Tibial nerve (tissue), 4 donors: Measurements from ENCODE around the gene SPRN. TPM values are rescaled to one million over a fixed set of nuclear protein-coding genes. Genes with fewer than 3 reads are reported as not detected.
"Not testable (repeated sequence)": the region's sequence is repeated elsewhere in the genome, so short reads cannot be mapped to it uniquely, and the experiment has no call there.

ENCODE experiments used
- DNase-seq, 2 donors: peaks; one replicate each; pipeline ENCODE4 v3.0.0-alpha.2; 2019; ENCODE audit warnings: low spot score in 2 of 2
- H3K27ac ChIP-seq, 4 donors: fragments of 200-600 bp; sonication (generic) in 3 of 4; one replicate each; pipeline ENCODE4 v1.5.1; 2017 to 2019; ENCODE audit warnings: mild to moderate bottlenecking in 1 of 4
- H3K27me3 ChIP-seq, 2 donors: fragments of 200-600 bp; sonication (generic) in 1 of 2; one replicate each; pipeline versions ENCODE4 v1.5.1 to v1.6.0; 2017 to 2019
- H3K36me3 ChIP-seq, 3 donors: fragments of 200-600 bp; sonication (generic); one replicate each; pipeline ENCODE4 v1.5.1; 2018 to 2019
- H3K4me1 ChIP-seq, 4 donors: fragments of 200-600 bp; sonication (generic) in 3 of 4; one replicate each; pipeline ENCODE4 v1.5.1; 2017 to 2019
- H3K4me3 ChIP-seq, 4 donors: fragments of 200-600 bp; sonication (generic) in 3 of 4; one replicate each; pipeline ENCODE4 v1.5.1; 2017 to 2019; ENCODE audit warnings: mild to moderate bottlenecking in 1 of 4, moderate library complexity in 1 of 4
- H3K9me3 ChIP-seq, 4 donors: fragments of 200-600 bp; sonication (generic) in 3 of 4; one replicate each; pipeline ENCODE4 v1.5.1; 2017 to 2019
- CTCF ChIP-seq, 5 experiments: fragments of 200-600 bp in 3 of 5; fragments of 450-650 bp in 2 of 5; sonication (generic) in 3 of 5; IDR thresholded peaks; one replicate each; pipeline ENCODE4 v1.5.1; 2016 to 2019; ENCODE audit warnings: antibody characterized with exemption in 5 of 5, mild to moderate bottlenecking in 3 of 5, moderate library complexity in 2 of 5
- EP300 ChIP-seq, 2 donors: sonication (generic); formaldehyde crosslinking; IDR thresholded peaks; one replicate each; pipeline ENCODE4 v1.6.1; 2017; ENCODE audit warnings: antibody characterized with exemption in 2 of 2, mild to moderate bottlenecking in 1 of 2
- POLR2A ChIP-seq, 2 donors: fragments of 450-650 bp; IDR thresholded peaks; one replicate each; pipeline ENCODE4 v1.6.1; 2017; ENCODE audit warnings: antibody characterized with exemption in 2 of 2, mild to moderate bottlenecking in 2 of 2, moderate library complexity in 2 of 2
- WGBS, 2 donors: methylation state at CpG; one replicate each; pipeline ENCODE4 v1.1.5; 2018; 5-methylcytosine and 5-hydroxymethylcytosine counted together
- total RNA-seq, 4 donors: library from RNA; depleted of rRNA; stranded (reverse); fragments of >200 nt; gene quantifications; one replicate each; pipeline ENCODE4 v1.1.0, GENCODE V29; 2016

Gene SPRN
- not detected for total RNA-seq

GRCh38 chr10:133424601-133425000, at the start of gene SPRN:
TSS of gene SPRN (minus strand) at chr10:133424625. CDS start at chr10:133423681, 944 bp downstream.
- peaks cover 0 to 12% of the 10 kb centered on the region in 2 donors for H3K27me3 ChIP-seq
- H3K4me3 ChIP-seq: peak within 1 kb of the TSS in 1 of 4 donors; percentile 15
- H3K4me1 ChIP-seq: peaks cover 0 to 13% (median 0%) of the 10 kb centered on the region in 4 donors
- peaks cover 0 to 24% (median 0%) of the 10 kb centered on the region in 3 donors for H3K36me3 ChIP-seq
- peaks cover 0 to 14% (median 0%) of the 10 kb centered on the region in 4 donors for H3K9me3 ChIP-seq
- not testable (repeated sequence) for DNase-seq, H3K27ac ChIP-seq
- WGBS, 2 donors: no CpG with 5 or more reads among the region's 37 CpGs

- Histone ChIP-seq H3K9me3 (peaks cover 0 to 17% (median 1%) of the 10 kb centered on the region in 4 donors), H3K27me3 (no peaks in the 10 kb centered on the region), H3K4me3 (no peak overlapping the region), H3K27ac (no peak overlapping the region), H3K4me1 (no peaks in the 10 kb centered on the region), H3K36me3 (peaks cover 0 to 42% (median 0%) of the 10 kb centered on the region in 3 donors)
- 71 to 80% methylated on average over 2 of the region's 2 CpGs for whole genome bisulfite sequencing, 2 donors
- TF ChIP-seq EP300 (IDR thresholded peaks at IDR 0.05): no peak
- TF ChIP-seq CTCF (IDR thresholded peaks at IDR 0.05): no peak
- TF ChIP-seq POLR2A (IDR thresholded peaks at IDR 0.05): no peak
- no peak for DNase-seq
Observed at GRCh38 chr10:133474027-133474426, 49.6 kb upstream of the SPRN start.

GRCh38 chr10:133473270-133473669, 48.8 kb upstream of the SPRN start:
- Histone ChIP-seq H3K9me3 (peaks cover 0 to 17% (median 1%) of the 10 kb centered on the region in 4 donors), H3K27me3 (no peaks in the 10 kb centered on the region)
- no peak for DNase-seq

GRCh38 chr10:133471300-133472109, 47.1 kb upstream of the SPRN start:
- Histone ChIP-seq H3K9me3 (peaks cover 0 to 24% (median 1%) of the 10 kb centered on the region in 4 donors), H3K27me3 (no peaks in the 10 kb centered on the region), H3K4me3 (no peak overlapping the region), H3K27ac (no peak overlapping the region), H3K36me3 (peaks cover 0 to 61% (median 0%) of the 10 kb centered on the region in 3 donors), H3K4me1 (no peaks in the 10 kb centered on the region)
- WGBS, 2 donors: 65 to 76% methylated on average over 7 of the region's 7 CpGs
- DNase-seq: no peak
- TF ChIP-seq POLR2A (IDR thresholded peaks at IDR 0.05) (no peak), EP300 (IDR thresholded peaks at IDR 0.05) (no peak), CTCF (IDR thresholded peaks at IDR 0.05) (no peak)

More at GRCh38 chr10:133473270-133473669, 48.8 kb upstream of the SPRN start:
- no peaks in the 10 kb centered on the region for H3K4me1 ChIP-seq
- no peak overlapping the region for H3K27ac ChIP-seq
- 47 to 58% methylated on average over 4 of the region's 4 CpGs for WGBS, 2 donors
- no peak overlapping the region for H3K4me3 ChIP-seq
- peaks cover 0 to 47% (median 0%) of the 10 kb centered on the region in 3 donors for H3K36me3 ChIP-seq
- TF ChIP-seq EP300 (IDR thresholded peaks at IDR 0.05) (no peak), CTCF (IDR thresholded peaks at IDR 0.05) (no peak), POLR2A (IDR thresholded peaks at IDR 0.05) (no peak)

GRCh38 chr10:133469205-133469604, 44.8 kb upstream of the SPRN start:
- DNase-seq, H3K27ac ChIP-seq, H3K27me3 ChIP-seq, H3K4me3 ChIP-seq, H3K4me1 ChIP-seq: not testable (repeated sequence)
- peaks cover 0 to 16% (median 1%) of the 10 kb centered on the region in 4 donors for H3K9me3 ChIP-seq
- H3K36me3 ChIP-seq: peaks cover 0 to 70% (median 0%) of the 10 kb centered on the region in 3 donors
- WGBS, 2 donors: 76 to 81% methylated on average over 3 of the region's 3 CpGs

GRCh38 chr10:133467286-133467911, 43.0 kb upstream of the SPRN start:
- H3K36me3 ChIP-seq: peaks cover 0 to 87% (median 0%) of the 10 kb centered on the region in 3 donors
- no peaks in the 10 kb centered on the region for H3K4me1 ChIP-seq
- H3K27me3 ChIP-seq: no peaks in the 10 kb centered on the region
- DNase-seq: peak in 1 of 2 donors; percentile 1
- TF ChIP-seq CTCF (IDR thresholded peaks at IDR 0.05) (no peak), POLR2A (IDR thresholded peaks at IDR 0.05) (no peak), EP300 (IDR thresholded peaks at IDR 0.05) (no peak)
- H3K27ac ChIP-seq: no peak overlapping the region
- peaks cover 0 to 16% (median 1%) of the 10 kb centered on the region in 4 donors for H3K9me3 ChIP-seq
- 88 to 91% methylated on average over 15 to 17 of the region's 17 CpGs for WGBS, 2 donors
- no peak overlapping the region for H3K4me3 ChIP-seq
